Astrocyte of the cerebellum (primary cell): Measurements from ENCODE around the gene TRIM65.

Source experiments
- DNase-seq: peaks from one replicate; pipeline ENCODE4 v3.0.0-alpha.2; 2011; ENCODE audit warnings: low read depth
- H3K4me3 ChIP-seq: 2 replicates; pipeline ENCODE4 v1.5.1; 2011; ENCODE audit warnings: mild to moderate bottlenecking, low read depth, low read length, moderate library complexity
- in situ Hi-C: cut with HindIII; loops from 2 replicates; pipeline ENCODE4 v1.10.0; 2017; ENCODE audit warnings: low sequenced_read_pairs
- TF ChIP-seq, protein P1 (sequence below): IDR thresholded peaks from 2 replicates; pipeline ENCODE4 v1.5.1; 2012; ENCODE audit warnings: low read length, low read depth, moderate library complexity, mild to moderate bottlenecking; ENCODE audit errors: missing control alignments

TRIM65 gene

GRCh38 chr17:75846692-75847613 lies 49.8 kb downstream of the TRIM65 start:
- TF ChIP-seq, protein P1, sequence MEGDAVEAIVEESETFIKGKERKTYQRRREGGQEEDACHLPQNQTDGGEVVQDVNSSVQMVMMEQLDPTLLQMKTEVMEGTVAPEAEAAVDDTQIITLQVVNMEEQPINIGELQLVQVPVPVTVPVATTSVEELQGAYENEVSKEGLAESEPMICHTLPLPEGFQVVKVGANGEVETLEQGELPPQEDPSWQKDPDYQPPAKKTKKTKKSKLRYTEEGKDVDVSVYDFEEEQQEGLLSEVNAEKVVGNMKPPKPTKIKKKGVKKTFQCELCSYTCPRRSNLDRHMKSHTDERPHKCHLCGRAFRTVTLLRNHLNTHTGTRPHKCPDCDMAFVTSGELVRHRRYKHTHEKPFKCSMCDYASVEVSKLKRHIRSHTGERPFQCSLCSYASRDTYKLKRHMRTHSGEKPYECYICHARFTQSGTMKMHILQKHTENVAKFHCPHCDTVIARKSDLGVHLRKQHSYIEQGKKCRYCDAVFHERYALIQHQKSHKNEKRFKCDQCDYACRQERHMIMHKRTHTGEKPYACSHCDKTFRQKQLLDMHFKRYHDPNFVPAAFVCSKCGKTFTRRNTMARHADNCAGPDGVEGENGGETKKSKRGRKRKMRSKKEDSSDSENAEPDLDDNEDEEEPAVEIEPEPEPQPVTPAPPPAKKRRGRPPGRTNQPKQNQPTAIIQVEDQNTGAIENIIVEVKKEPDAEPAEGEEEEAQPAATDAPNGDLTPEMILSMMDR: no peak
- in situ Hi-C loops: loop anchor here (10.0 kb wide), 1 partner anchor 62 kb away; the partner anchor contains the start of gene UNK
- DNase-seq: no peak
- no peak overlapping the region for H3K4me3 ChIP-seq

GRCh38 chr17:75845933-75846691 lies 50.6 kb downstream of the TRIM65 start:
- no peak for DNase-seq
- H3K4me3 ChIP-seq: no peak overlapping the region
- TF ChIP-seq, protein P1: no peak
- in situ Hi-C loops: loop anchor here (10.0 kb wide), 1 partner anchor 61 kb away; the partner anchor contains the start of gene UNK

DNA sequence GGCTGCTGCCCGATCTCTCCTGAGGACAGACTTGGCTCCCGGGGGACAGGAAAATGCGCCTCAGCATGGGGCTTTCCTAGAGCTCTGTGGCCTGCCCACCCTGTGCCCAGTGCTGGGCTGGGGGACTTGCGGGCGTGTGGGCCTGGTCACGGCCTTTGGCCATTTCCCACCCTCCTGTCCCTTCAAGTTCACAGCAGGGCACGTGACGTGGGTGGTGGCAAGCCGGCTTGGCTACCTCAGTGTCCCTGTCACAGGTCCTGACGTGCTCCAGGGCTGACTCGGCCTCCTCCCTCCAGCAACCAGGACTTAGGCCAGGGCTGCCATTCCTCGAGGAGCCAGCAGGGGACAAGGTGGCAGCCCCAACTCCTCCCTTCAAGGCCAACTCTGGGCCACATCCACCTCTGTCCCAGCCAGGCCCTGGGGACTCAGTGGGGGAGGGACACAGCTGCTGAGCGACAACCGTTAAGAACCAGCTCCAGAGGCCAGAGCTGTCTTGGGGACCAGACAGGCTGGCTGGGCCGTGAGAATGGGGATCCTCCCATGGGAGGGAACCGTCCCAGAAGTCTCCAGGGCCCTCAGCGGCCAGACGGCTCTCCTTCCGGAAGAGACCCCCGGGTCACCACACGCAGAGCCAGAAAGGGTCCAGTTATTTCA lies 51.6 kb downstream of the TRIM65 start:
- no peak for DNase-seq

DNA sequence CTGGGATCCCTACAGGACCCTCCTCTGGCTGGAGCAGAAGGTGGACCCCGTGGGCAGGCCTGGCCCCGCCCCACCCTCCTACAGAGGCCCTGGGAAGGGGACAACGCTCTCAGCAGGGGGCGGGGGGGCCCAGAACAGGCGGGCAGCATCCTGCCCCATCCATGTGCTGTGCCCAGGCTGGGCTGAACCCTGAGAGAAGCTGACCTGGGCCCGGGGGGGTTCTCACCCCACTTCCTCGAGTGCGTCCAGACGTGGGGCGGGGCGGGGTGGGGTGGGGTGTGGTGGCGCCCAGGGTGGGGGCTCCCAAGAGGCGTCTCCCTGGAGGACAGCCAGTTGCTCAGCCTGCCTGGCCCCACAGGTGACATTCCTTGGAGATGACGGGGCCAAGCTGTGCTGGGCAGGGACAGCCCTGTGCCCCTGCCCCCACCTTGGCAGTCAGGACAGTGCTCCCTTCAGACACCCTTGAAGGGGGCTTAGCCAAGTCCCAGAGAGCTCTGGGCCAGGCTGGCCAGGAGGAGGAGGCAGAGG lies 52.2 kb downstream of the TRIM65 start:
- H3K4me3 ChIP-seq: no peak overlapping the region
- in situ Hi-C loops: loop anchor here (10.0 kb wide), 1 partner anchor 60 kb away; the partner anchor contains the start of gene UNK
- TF ChIP-seq, protein P1: no peak

More for the DNA sequence above, 51.6 kb downstream of the TRIM65 start:
- in situ Hi-C loops: loop anchor here (10.0 kb wide), 1 partner anchor 60 kb away; the partner anchor contains the start of gene UNK
- H3K4me3 ChIP-seq: no peak overlapping the region
- TF ChIP-seq, protein P1: peak; percentile 75

DNA sequence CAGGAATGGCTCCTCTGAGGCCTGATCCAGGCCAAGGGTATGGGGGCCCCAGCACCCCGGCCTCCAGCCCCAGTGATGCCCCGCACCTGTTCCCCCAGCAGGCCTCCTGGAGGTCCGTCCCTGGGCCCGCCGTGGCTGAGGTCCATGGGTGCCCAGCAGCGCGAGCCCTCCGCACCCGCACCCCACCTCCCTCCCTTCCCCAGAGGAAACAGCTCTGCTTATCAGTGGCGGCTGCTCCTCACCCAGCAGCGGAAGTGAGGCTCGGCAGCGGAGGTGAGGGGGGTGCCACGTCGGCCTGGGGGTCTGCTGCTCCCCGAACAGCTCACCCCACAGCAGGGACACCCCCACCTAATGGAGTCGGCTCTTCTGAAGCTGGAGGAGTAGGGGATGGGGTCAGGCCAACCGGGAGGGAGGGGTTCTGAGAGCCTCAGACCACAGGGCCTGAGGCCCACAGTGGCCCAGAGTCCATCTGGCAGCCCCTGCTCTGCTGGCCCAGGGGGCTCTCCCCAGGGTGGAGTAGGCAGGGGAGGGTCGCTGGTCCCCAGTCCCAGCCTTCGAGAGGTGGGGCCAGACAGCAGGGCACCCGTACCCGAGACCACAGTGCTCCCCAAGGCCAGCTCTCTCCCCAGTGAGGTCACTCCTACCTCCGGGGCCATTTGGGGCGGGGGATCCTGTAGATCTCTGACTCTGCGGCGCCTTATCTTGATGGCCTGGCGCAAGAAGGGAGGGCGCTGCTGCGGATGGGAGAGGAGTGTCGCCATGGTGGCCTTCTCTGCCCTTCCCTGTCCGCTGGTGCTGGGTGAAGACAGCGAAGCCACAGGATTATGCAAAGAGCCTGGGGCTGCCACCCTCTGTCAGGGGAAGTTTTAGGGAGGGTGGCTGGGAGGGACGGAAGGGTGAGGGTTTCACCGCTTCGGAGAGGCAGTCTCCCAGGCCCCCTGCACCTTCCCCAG lies 52.9 kb downstream of the TRIM65 start, which contains the start of gene UNC13D:
TSS of gene UNC13D (minus strand) at position 828 of the 953 bp plus-strand sequence. CDS start at position 761, 67 bp downstream.
- in situ Hi-C loops: loop anchor here (10.0 kb wide), 1 partner anchor 59 kb away; the partner anchor contains the start of gene UNK
- no peak for DNase-seq
- TF ChIP-seq, protein P1: no peak
- H3K4me3 ChIP-seq: no peak within 1 kb of the TSS

More for the DNA sequence above, 52.2 kb downstream of the TRIM65 start:
- DNase-seq: no peak
